LNCAP (cell line): Measurements from ENCODE around the gene PRDX2.

Source experiments
- CTCF ChIP-seq: fragments of 450-650 bp; IDR thresholded peaks from 2 replicates; pipeline ENCODE4 v1.5.1; 2017; ENCODE audit warnings: mild to moderate bottlenecking

Gene PRDX2

GRCh38 chr19:12806242-12807081 is 4.9 kb upstream of the PRDX2 start, which contains the start of gene RNASEH2A:
Gene RNASEH2A (plus strand): TSS chr19:12806584. CDS start chr19:12806674, 90 bp downstream.
- TF ChIP-seq CTCF: no peak

GRCh38 chr19:12804051-12804450 is 2.5 kb upstream of the PRDX2 start:
- TF ChIP-seq CTCF: no peak

GRCh38 chr19:12802267-12803106 is 887 bp upstream of the PRDX2 start:
- no peak for TF ChIP-seq CTCF

- no peak for TF ChIP-seq CTCF
These were observed 606 bp downstream of the PRDX2 start for GRCh38 chr19:12800923-12801465.

GRCh38 chr19:12800466-12800770 is 1.2 kb downstream of the PRDX2 start:
- no peak for TF ChIP-seq CTCF

GRCh38 chr19:12799742-12800465 is 1.7 kb downstream of the PRDX2 start:
- no peak for TF ChIP-seq CTCF

GRCh38 chr19:12797141-12797587 is 4.4 kb downstream of the PRDX2 start:
- TF ChIP-seq CTCF: no peak
